ENCODE measurements around the gene NT5C3B. TPM values are rescaled to one million over a fixed set of nuclear protein-coding genes. Genes with fewer than 3 reads are reported as not detected.
A peak's percentile ranks its signal among the peaks of the same experiment; 100 is the strongest.

NT5C3B gene
- total RNA-seq, 1 experiment from 2014 or later, result 62.0 TPM

DNA sequence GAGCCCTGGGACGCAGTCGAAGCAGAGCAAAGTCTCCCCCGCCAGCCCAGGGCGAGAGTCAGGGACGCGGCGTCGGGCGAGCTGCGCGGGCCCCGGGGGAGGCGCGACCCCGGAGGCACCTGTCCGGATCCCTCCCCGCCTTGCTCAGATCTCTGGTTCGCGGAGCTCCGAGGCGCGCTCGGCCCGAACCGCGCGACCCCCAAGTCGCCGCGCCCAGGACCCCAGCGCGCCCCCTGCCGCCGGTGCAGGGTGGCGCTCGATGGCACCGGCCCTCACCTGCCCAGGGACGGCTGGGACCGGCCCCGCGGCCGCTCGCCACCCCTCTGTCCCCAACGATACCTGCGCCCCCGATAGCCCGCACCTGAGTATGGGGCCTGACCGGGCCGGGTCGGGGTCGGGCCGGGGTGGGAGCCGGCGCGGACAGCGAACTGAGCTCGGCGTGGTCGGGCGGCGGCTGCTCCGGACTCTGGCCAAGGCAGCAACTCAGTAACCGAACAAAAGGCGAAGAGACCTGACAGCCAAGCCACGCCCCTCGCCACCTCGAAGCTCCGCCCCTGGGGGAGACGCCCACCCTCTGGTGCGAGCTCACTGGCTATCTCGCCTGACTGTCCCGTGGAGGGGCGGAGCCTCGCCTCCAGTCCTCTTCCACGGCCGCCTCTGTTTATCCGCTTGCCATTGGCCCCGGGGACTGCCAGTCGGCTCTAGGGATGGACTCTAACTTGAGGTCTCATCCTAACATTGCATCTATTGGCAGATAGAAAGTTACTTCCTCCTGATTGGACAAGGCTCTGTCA lies 49.6 kb downstream of the NT5C3B start, which contains the start of gene JUP:
Gene JUP, minus strand, starts transcription at position 485 of the 794 bp plus-strand sequence. CDS start 14,857 bp downstream, outside the sequence.
- peak; percentile 97 for TF ChIP-seq CTCF (IDR thresholded peaks at IDR 0.05; ENCODE audit: unreplicated experiment)
- no peaks in the 10 kb centered on the region for H3K9me3 Mint-ChIP-seq (ENCODE audit: low read depth, unreplicated experiment)
- intact Hi-C loops (cut with micrococcal nuclease; ENCODE audit: unreplicated experiment), result loop anchor here (1.0 kb wide), 1 partner anchor 15 kb away; no protein-coding TSS in a partner anchor
- peak within 1 kb of the TSS; percentile 95 for H3K4me3 Mint-ChIP-seq (ENCODE audit: low read depth, unreplicated experiment)
- no TSS peak for BruUV-seq (replicated peaks)
- H3K4me1 Mint-ChIP-seq (ENCODE audit: low read depth, unreplicated experiment), result peaks cover 40% of the 10 kb centered on the region
- no peaks in the 10 kb centered on the region for H3K27me3 Mint-ChIP-seq (ENCODE audit: unreplicated experiment)
- H3K36me3 Mint-ChIP-seq (ENCODE audit: insufficient read depth, unreplicated experiment), result peaks cover 75% of the 10 kb centered on the region
- DNase-seq, result peak; percentile 100
- peak within 1 kb of the TSS; percentile 93 for H3K27ac Mint-ChIP-seq (ENCODE audit: unreplicated experiment)
- CTCF ChIA-PET, result interaction anchor here (0.5 to 3.7 kb wide), 27 partner anchors 8 to 887 kb away, joined by 3 to 141 read pairs (median 4); partner anchors contain the start of genes ACLY, DNAJC7, EIF1 and NKIRAS2

DNA sequence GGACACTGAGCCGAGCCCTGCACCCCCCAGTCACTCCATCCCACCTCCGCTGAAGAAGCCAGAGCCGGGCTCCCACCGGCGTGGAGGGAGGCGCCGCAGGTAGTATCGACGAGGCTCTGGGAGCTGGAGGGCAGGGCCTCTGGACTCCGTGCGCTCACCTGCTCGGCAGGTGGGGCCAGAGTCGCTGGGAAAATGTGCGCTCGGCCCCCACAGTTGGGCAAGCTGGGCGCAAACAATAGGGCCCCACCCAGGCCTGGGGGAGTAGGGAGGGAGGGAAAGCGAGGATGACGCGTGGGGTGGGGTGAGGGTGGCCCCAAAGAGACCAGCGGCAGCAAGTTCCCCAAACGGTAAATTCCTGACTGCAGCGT lies 50.2 kb downstream of the NT5C3B start:
- H3K9me3 Mint-ChIP-seq (ENCODE audit: low read depth, unreplicated experiment), result no peaks in the 10 kb centered on the region
- no TSS peak for BruUV-seq (replicated peaks)
- H3K4me1 Mint-ChIP-seq (ENCODE audit: low read depth, unreplicated experiment), result peaks cover 46% of the 10 kb centered on the region
- H3K36me3 Mint-ChIP-seq (ENCODE audit: insufficient read depth, unreplicated experiment), result peaks cover 81% of the 10 kb centered on the region
- intact Hi-C loops (cut with micrococcal nuclease; ENCODE audit: unreplicated experiment), result loop anchor here (1.0 kb wide), 1 partner anchor 15 kb away; no protein-coding TSS in a partner anchor
- H3K27me3 Mint-ChIP-seq (ENCODE audit: unreplicated experiment), result no peaks in the 10 kb centered on the region
- peak overlapping the region; percentile 95 for H3K4me3 Mint-ChIP-seq (ENCODE audit: low read depth, unreplicated experiment)
- CTCF ChIA-PET, result interaction anchor here (0.5 to 3.7 kb wide), 16 partner anchors 8 to 887 kb away, joined by 3 to 141 read pairs (median 4); partner anchors contain the start of genes DNAJC7, NKIRAS2 and P3H4
- peak overlapping the region; percentile 93 for H3K27ac Mint-ChIP-seq (ENCODE audit: unreplicated experiment)
- TF ChIP-seq CTCF (IDR thresholded peaks at IDR 0.05; ENCODE audit: unreplicated experiment), result no peak
- DNase-seq, result peak; percentile 94

- no peaks in the 10 kb centered on the region for H3K9me3 Mint-ChIP-seq (ENCODE audit: low read depth, unreplicated experiment)
- peaks cover 52% of the 10 kb centered on the region for H3K4me1 Mint-ChIP-seq (ENCODE audit: low read depth, unreplicated experiment)
- peak overlapping the region; percentile 93 for H3K27ac Mint-ChIP-seq (ENCODE audit: unreplicated experiment)
- CTCF ChIA-PET, result interaction anchor here (0.5 to 3.7 kb wide), 10 partner anchors 9 to 886 kb away, joined by 3 to 141 read pairs (median 4); partner anchors contain the start of gene P3H4
- peak; percentile 72 for DNase-seq
- intact Hi-C loops (cut with micrococcal nuclease; ENCODE audit: unreplicated experiment), result no loop called here
- H3K36me3 Mint-ChIP-seq (ENCODE audit: insufficient read depth, unreplicated experiment), result peaks cover 87% of the 10 kb centered on the region
- no peak for TF ChIP-seq CTCF (IDR thresholded peaks at IDR 0.05; ENCODE audit: unreplicated experiment)
- BruUV-seq (replicated peaks), result TSS peak; percentile 31
- no peaks in the 10 kb centered on the region for H3K27me3 Mint-ChIP-seq (ENCODE audit: unreplicated experiment)
- peak overlapping the region; percentile 95 for H3K4me3 Mint-ChIP-seq (ENCODE audit: low read depth, unreplicated experiment)
Observed at GRCh38 chr17:41785091-41785858, 50.8 kb downstream of the NT5C3B start.

GRCh38 chr17:41784207-41784744 lies 51.8 kb downstream of the NT5C3B start:
- peaks cover 54% of the 10 kb centered on the region for H3K4me1 Mint-ChIP-seq (ENCODE audit: low read depth, unreplicated experiment)
- CTCF ChIA-PET, result interaction anchor here (0.6 to 3.7 kb wide), 7 partner anchors 9 to 1779 kb away, joined by 3 to 141 read pairs (median 7); partner anchors contain the start of gene P3H4
- H3K27ac Mint-ChIP-seq (ENCODE audit: unreplicated experiment), result peak overlapping the region; percentile 93
- peak; percentile 90 for DNase-seq
- intact Hi-C loops (cut with micrococcal nuclease; ENCODE audit: unreplicated experiment), result loop anchor here (1.0 kb wide), 1 partner anchor 9 kb away; no protein-coding TSS in a partner anchor
- peaks cover 91% of the 10 kb centered on the region for H3K36me3 Mint-ChIP-seq (ENCODE audit: insufficient read depth, unreplicated experiment)
- H3K9me3 Mint-ChIP-seq (ENCODE audit: low read depth, unreplicated experiment), result no peaks in the 10 kb centered on the region
- H3K27me3 Mint-ChIP-seq (ENCODE audit: unreplicated experiment), result no peaks in the 10 kb centered on the region
- peak overlapping the region; percentile 95 for H3K4me3 Mint-ChIP-seq (ENCODE audit: low read depth, unreplicated experiment)
- BruUV-seq (replicated peaks), result no TSS peak
- no peak for TF ChIP-seq CTCF (IDR thresholded peaks at IDR 0.05; ENCODE audit: unreplicated experiment)

All from Calu3 (cell line).